ENCODE measurements around the gene NT5DC2. TPM values are rescaled to one million over a fixed set of nuclear protein-coding genes. Genes with fewer than 3 reads are reported as not detected.

Gene NT5DC2
- total and polyA plus RNA-seq, 2 of the 8 experiments (the other 6 are each of a cell fraction or from before 2014, with no cell fraction given), result 331 to 477 TPM

GRCh38 chr3:52494445-52494844 is 39.2 kb downstream of the NT5DC2 start:
- Histone ChIP-seq H2BK12ac (ENCODE audit: low read depth, low read length) (no peak overlapping the region), H3K4ac (replicated peaks; ENCODE audit: insufficient read length, low read depth, low read length) (no peak overlapping the region), H2BK120ac (replicated peaks; ENCODE audit: low read depth, low read length) (no peak overlapping the region), H2BK20ac (ENCODE audit: low read length) (no peak overlapping the region), H3K79me2 (ENCODE audit: control insufficient read depth in 1 of 2, insufficient read depth in 2 of 2, low read length in 2 of 2) (no peaks in the 10 kb centered on the region), H4K20me1 (replicated peaks in 1 of 2; ENCODE audit: control insufficient read depth in 1 of 2, insufficient read depth in 2 of 2, low read length in 2 of 2) (peaks cover 0 to 15% of the 10 kb centered on the region in 2 experiments), H3K14ac (ENCODE audit: insufficient read length) (no peak overlapping the region), H4K8ac (ENCODE audit: extremely low read depth, insufficient read depth, low read length) (no peak overlapping the region), H3K9me3 (ENCODE audit: insufficient read depth in 2 of 2, low read depth in 1 of 2, low read length in 1 of 2) (no peaks in the 10 kb centered on the region), H3K56ac (replicated peaks; ENCODE audit: insufficient read length, low read depth, low read length) (no peak overlapping the region), H2BK5ac (ENCODE audit: low read depth, low read length) (no peak overlapping the region), H3K27ac (ENCODE audit: low read depth, low read length) (no peak overlapping the region), H3K79me1 (ENCODE audit: low read depth, low read length) (no peaks in the 10 kb centered on the region), H3K23me2 (ENCODE audit: low read depth, low read length) (no peaks in the 10 kb centered on the region), H3K4me3 (ENCODE audit: extremely low read depth in 1 of 4, insufficient read depth in 2 of 4, low read depth in 3 of 4, low read length in 4 of 4) (no peak overlapping the region), H4K5ac (ENCODE audit: insufficient read length, low read depth, low read length) (no peak overlapping the region), H2AFZ (ENCODE audit: low read length) (no peak overlapping the region), H3K4me1 (replicated peaks in 1 of 4; ENCODE audit: control insufficient read depth in 3 of 4, insufficient read depth in 4 of 4, low read length in 3 of 4) (peaks cover 0 to 6% (median under 1%) of the 10 kb centered on the region in 4 experiments; a peak in 3 of 7 replicates), H3K36me3 (ENCODE audit: control insufficient read depth in 2 of 4, insufficient read depth in 4 of 4, low read length in 3 of 4) (peaks cover 9 to 31% (median 24%) of the 10 kb centered on the region in 4 experiments), H2AK5ac (ENCODE audit: low read depth, low read length) (no peak overlapping the region), H2BK15ac (ENCODE audit: low read length) (no peak overlapping the region), H3K18ac (ENCODE audit: extremely low read depth, low read length) (no peak overlapping the region), H3K9ac (replicated peaks in 1 of 4; ENCODE audit: extremely low read depth in 1 of 4, low read depth in 3 of 4, low read length in 3 of 4) (no peak overlapping the region), H3K27me3 (replicated peaks in 1 of 4; ENCODE audit: control insufficient read depth in 3 of 4, extremely low read depth in 1 of 4, insufficient read depth in 3 of 4, low read length in 3 of 4) (no peaks in the 10 kb centered on the region; a peak in 1 of 7 replicates), H4K91ac (replicated peaks; ENCODE audit: insufficient read length, low read length) (no peak overlapping the region), H3K23ac (ENCODE audit: insufficient read length) (no peak overlapping the region), H3K4me2 (ENCODE audit: insufficient read depth in 1 of 2, low read depth in 2 of 2, low read length in 2 of 2) (no peak overlapping the region)
- FAIRE-seq (no peak), DNase-seq (ENCODE audit: low read depth in 1 of 2, low spot score in 2 of 2) (no peak)
- 86% methylated on average over 7 of the region's 7 CpGs; no CpG with 5 or more reads in 1 of the 2 experiments for WGBS, 2 experiments (ENCODE audit: extremely low coverage in 1 of 2, insufficient coverage in 1 of 2, insufficient read length in 1 of 2, insufficient replicate concordance in 2 of 2, low coverage in 1 of 2, low lambda C conversion rate in 2 of 2, missing lambda C conversion rate in 1 of 2)
- TF ChIP-seq CTCF (IDR thresholded peaks at IDR 0.05; ENCODE audit: control extremely low read depth in 1 of 3, insufficient read depth in 1 of 3, low read depth in 1 of 3, low read length in 3 of 3) (peak in 1 of 3 experiments; percentile 23; a peak in 1 of 4 replicates), CTBP2 (IDR thresholded peaks at IDR 0.05; ENCODE audit: borderline replicate concordance, insufficient read depth, insufficient read length, low read length) (no peak), MAX (IDR thresholded peaks at IDR 0.05) (0 out of 2 replicates have a peak, but pooled peaks have one; percentile 1)
- CTCF ChIA-PET (ENCODE audit: partially characterized antibody), result interaction anchor here (0.6 to 3.6 kb wide), 4 partner anchors 13 to 385 kb away, joined by 4 to 11 read pairs (median 6); no protein-coding TSS in a partner anchor
- POLR2A ChIA-PET (ENCODE audit: partially characterized antibody), result interaction anchor here (0.7 to 1.9 kb wide), 5 partner anchors 11 to 192 kb away, joined by 3 to 5 read pairs (median 5); partner anchors contain the start of genes GNL3 and PBRM1
